ENCODE results near the gene SH3BP4.

The SH3BP4 gene

GRCh38 chr2:234945339-234945873, 6.4 kb upstream of the SH3BP4 start:
- no peak for DNase-seq

GRCh38 chr2:234947556-234947955, 4.3 kb upstream of the SH3BP4 start:
- DNase-seq, result no peak

GRCh38 chr2:234949762-234950434, 1.9 kb upstream of the SH3BP4 start:
- DNase-seq, result no peak

- no peak for DNase-seq
Measured at GRCh38 chr2:234950435-234950729, 1.4 kb upstream of the SH3BP4 start.

- DNase-seq, result no peak
Measured at GRCh38 chr2:234950730-234951663, 820 bp upstream of the SH3BP4 start.

- DNase-seq, result no peak
Measured at GRCh38 chr2:234952270-234953115, 676 bp downstream of the SH3BP4 start.

GRCh38 chr2:234953116-234954031, 1.6 kb downstream of the SH3BP4 start:
- DNase-seq, result no peak

GRCh38 chr2:234954551-234954992, 2.8 kb downstream of the SH3BP4 start:
- DNase-seq, result no peak

- DNase-seq, result no peak
Measured at GRCh38 chr2:234955091-234955591, 3.3 kb downstream of the SH3BP4 start.

GRCh38 chr2:234955971-234956509, 4.2 kb downstream of the SH3BP4 start:
- DNase-seq, result no peak

- DNase-seq, result no peak
Measured at GRCh38 chr2:234957834-234958135, 6.0 kb downstream of the SH3BP4 start.

GRCh38 chr2:234958311-234958710, 6.5 kb downstream of the SH3BP4 start:
- no peak for DNase-seq

- no peak for DNase-seq
Measured at GRCh38 chr2:234958746-234959395, 7.1 kb downstream of the SH3BP4 start.

- no peak for DNase-seq
Measured at GRCh38 chr2:234960175-234961088, 8.6 kb downstream of the SH3BP4 start.

- DNase-seq, result no peak
Measured at GRCh38 chr2:234961784-234962183, 10.0 kb downstream of the SH3BP4 start.

GRCh38 chr2:234963773-234964615, 12.2 kb downstream of the SH3BP4 start:
- no peak for DNase-seq

GRCh38 chr2:234964631-234965461, 13.0 kb downstream of the SH3BP4 start:
- no peak for DNase-seq

- DNase-seq, result no peak
Measured at GRCh38 chr2:234966340-234966739, 14.5 kb downstream of the SH3BP4 start.

Data from CD4-positive, alpha-beta T cell treated with Interleukin-21 for 1 hour (primary cell).